ENCODE data around the gene ZDHHC23.
A peak's percentile ranks its signal among the peaks of the same experiment; 100 is the strongest.

The ZDHHC23 gene

GRCh38 chr3:113947372-113948014 lies at the start of gene ZDHHC23:
Gene ZDHHC23, plus strand, starts transcription at chr3:113948013. Its CDS starts 790 bp downstream, at chr3:113948803.
- peak within 1 kb of the TSS; percentile 58 for H3K4me3 ChIP-seq (ENCODE audit: control insufficient read depth, low read depth, low read length)
- DNase-seq (ENCODE audit: low read depth): peak; percentile 47
- TF ChIP-seq CTCF (conservative IDR thresholded peaks at IDR 0.05; ENCODE audit: control insufficient read depth, insufficient read depth, low read depth, low read length): no peak

GRCh38 chr3:113898892-113899291 lies 48.9 kb upstream of the ZDHHC23 start:
- H3K4me3 ChIP-seq (ENCODE audit: control insufficient read depth, low read depth, low read length): no peak overlapping the region
- DNase-seq (ENCODE audit: low read depth): peak; percentile 18
- no peak for TF ChIP-seq CTCF (conservative IDR thresholded peaks at IDR 0.05; ENCODE audit: control insufficient read depth, insufficient read depth, low read depth, low read length)

GRCh38 chr3:113906568-113907140 lies 41.2 kb upstream of the ZDHHC23 start:
- H3K4me3 ChIP-seq (ENCODE audit: control insufficient read depth, low read depth, low read length): no peak overlapping the region
- TF ChIP-seq CTCF (conservative IDR thresholded peaks at IDR 0.05; ENCODE audit: control insufficient read depth, insufficient read depth, low read depth, low read length): no peak
- no peak for DNase-seq (ENCODE audit: low read depth)

- no peak for TF ChIP-seq CTCF (conservative IDR thresholded peaks at IDR 0.05; ENCODE audit: control insufficient read depth, insufficient read depth, low read depth, low read length)
- no peak overlapping the region for H3K4me3 ChIP-seq (ENCODE audit: control insufficient read depth, low read depth, low read length)
- no peak for DNase-seq (ENCODE audit: low read depth)
Observed at GRCh38 chr3:113908133-113908532, 39.7 kb upstream of the ZDHHC23 start.

- no peak for TF ChIP-seq CTCF (conservative IDR thresholded peaks at IDR 0.05; ENCODE audit: control insufficient read depth, insufficient read depth, low read depth, low read length)
- peak; percentile 14 for DNase-seq (ENCODE audit: low read depth)
Observed at GRCh38 chr3:113910966-113911365, 36.8 kb upstream of the ZDHHC23 start.

GRCh38 chr3:113912552-113913236 lies 35.1 kb upstream of the ZDHHC23 start:
- peak; percentile 66 for TF ChIP-seq CTCF (conservative IDR thresholded peaks at IDR 0.05; ENCODE audit: control insufficient read depth, insufficient read depth, low read depth, low read length)
- DNase-seq (ENCODE audit: low read depth): peak; percentile 70

More at GRCh38 chr3:113910966-113911365, 36.8 kb upstream of the ZDHHC23 start:
- no peak overlapping the region for H3K4me3 ChIP-seq (ENCODE audit: control insufficient read depth, low read depth, low read length)

More at GRCh38 chr3:113912552-113913236, 35.1 kb upstream of the ZDHHC23 start:
- H3K4me3 ChIP-seq (ENCODE audit: control insufficient read depth, low read depth, low read length): no peak overlapping the region

Data from fibroblast of mammary gland (primary cell).